Endothelial cell of umbilical vein (primary cell): ENCODE measurements around the gene CINP. TPM values are rescaled to one million over a fixed set of nuclear protein-coding genes. Genes with fewer than 3 reads are reported as not detected.

Experiments
- BruUV-seq: library from RNA; stranded (reverse); fragments of 400-500 nt; replicated peaks from 2 replicates; lab custom pipeline; 2021; lab: Mats Ljungman, UMichigan
- CTCF ChIA-PET: fragments of 300-600, 350-600 bp; sonication (Branson Sonifier 250); formaldehyde crosslinking; loops from one replicate; lab custom pipeline; 2021; ENCODE audit warnings: antibody characterized with exemption, inconsistent platforms; lab: Charles Lee
- POLR2A ChIA-PET: fragments of 300-600, 350-600 bp; sonication (Branson Sonifier 250); formaldehyde crosslinking; loops from one replicate; lab custom pipeline; 2021; ENCODE audit warnings: antibody characterized with exemption, inconsistent platforms; lab: Charles Lee
- DNase-seq: peaks from one replicate; pipeline ENCODE4 v3.0.0-alpha.2; 2011; ENCODE audit warnings: low read depth, low spot score
- FAIRE-seq: peaks from 2 replicates; lab custom pipeline; 2011; peaks lifted over from hg19 to GRCh38; lab: Jason Lieb, UNC
- H2AFZ ChIP-seq: 2 replicates; pipeline ENCODE4 v1.6.0; 2012; ENCODE audit warnings: low read depth, low read length, control low read depth, inconsistent platforms
- H3K27ac ChIP-seq: 2 replicates; pipeline ENCODE4 v1.5.1; 2011; ENCODE audit warnings: low read depth, mild to moderate bottlenecking, control low read depth, low read length, moderate library complexity; ENCODE audit not compliant: insufficient read depth
- H3K27me3 ChIP-seq, 2 experiments: 2 replicates each; pipeline versions ENCODE4 v1.6.0 to v1.6.1; 2011; ENCODE audit warnings: low read length in 2 of 2, mixed read lengths in 1 of 2; ENCODE audit not compliant: control insufficient read depth in 2 of 2, insufficient read depth in 2 of 2
- H3K36me3 ChIP-seq, 2 experiments: 2 replicates in 1 of 2; 3 replicates in 1 of 2; pipeline ENCODE4 v1.5.1; 2011; ENCODE audit warnings: low read length in 2 of 2, mild to moderate bottlenecking in 1 of 2, moderate library complexity in 1 of 2; ENCODE audit not compliant: control insufficient read depth in 2 of 2, insufficient read depth in 2 of 2; ENCODE audit errors: extremely low read depth in 1 of 2
- H3K4me1 ChIP-seq: 3 replicates; pipeline ENCODE4 v1.5.1; 2011; ENCODE audit warnings: mild to moderate bottlenecking, low read length; ENCODE audit not compliant: control insufficient read depth, insufficient read depth; ENCODE audit errors: extremely low read depth
- H3K4me2 ChIP-seq: 2 replicates; pipeline ENCODE4 v1.6.1; 2011; ENCODE audit warnings: low read length, control low read depth, mixed read lengths; ENCODE audit not compliant: insufficient read depth
- H3K4me3 ChIP-seq, 3 experiments: fragments of 200-600 bp in 1 of 3; sonication (generic), shearing (Covaris generic) in 1 of 3; replicated peaks in 1 of 3; 2 replicates each; pipeline ENCODE4 v1.5.1; 2011 to 2016; ENCODE audit warnings: control low read depth in 3 of 3, low read length in 3 of 3, mild to moderate bottlenecking in 2 of 3, inconsistent platforms in 1 of 3, low read depth in 1 of 3, moderate library complexity in 1 of 3; ENCODE audit not compliant: insufficient read depth in 1 of 3
- H3K79me2 ChIP-seq: 2 replicates; pipeline ENCODE4 v1.6.0; 2012; ENCODE audit warnings: low read length, inconsistent platforms; ENCODE audit not compliant: control insufficient read depth, insufficient read depth
- H3K9ac ChIP-seq: replicated peaks from 2 replicates; pipeline ENCODE3; 2011; ENCODE audit warnings: low read length, control low read depth; ENCODE audit not compliant: insufficient read depth; ENCODE audit errors: extremely low read depth
- H3K9me1 ChIP-seq: replicated peaks from 3 replicates; pipeline ENCODE4 v1.6.0; 2011; ENCODE audit warnings: mild to moderate bottlenecking, low read length; ENCODE audit not compliant: control insufficient read depth, insufficient read depth; ENCODE audit errors: extremely low read depth
- H3K9me3 ChIP-seq: replicated peaks from 2 replicates; pipeline ENCODE4 v1.5.1; 2012; ENCODE audit warnings: low read length, inconsistent platforms; ENCODE audit not compliant: control insufficient read depth, insufficient read depth
- H4K20me1 ChIP-seq: replicated peaks from 2 replicates; pipeline ENCODE3; 2011; ENCODE audit warnings: mild to moderate bottlenecking, low read length; ENCODE audit not compliant: control insufficient read depth, insufficient read depth; ENCODE audit errors: extremely low read depth
- EZH2 ChIP-seq: IDR thresholded peaks from 2 replicates; pipeline ENCODE4 v1.6.1; 2012; ENCODE audit warnings: borderline replicate concordance, low read depth, mild to moderate bottlenecking, moderate library complexity, low read length, inconsistent platforms; ENCODE audit not compliant: severe bottlenecking
- FOS ChIP-seq: IDR thresholded peaks from 2 replicates; pipeline ENCODE4 v1.6.1; 2011; ENCODE audit warnings: mild to moderate bottlenecking, low read length, moderate library complexity, borderline replicate concordance; ENCODE audit not compliant: insufficient read depth
- GATA2 ChIP-seq: IDR thresholded peaks from 2 replicates; pipeline ENCODE4 v1.7.0; 2011; ENCODE audit warnings: low read depth, mild to moderate bottlenecking, moderate library complexity, mixed read lengths, low read length; ENCODE audit not compliant: insufficient read length, insufficient read depth
- JUN ChIP-seq: IDR thresholded peaks from 2 replicates; pipeline ENCODE4 v1.6.1; 2011; ENCODE audit warnings: borderline replicate concordance, low read depth; ENCODE audit not compliant: insufficient read length, insufficient read depth
- MAX ChIP-seq: IDR thresholded peaks from 2 replicates; pipeline ENCODE4 v1.6.1; 2011; ENCODE audit not compliant: insufficient read depth, insufficient read length
- MYC ChIP-seq: IDR thresholded peaks from one replicate; pipeline ENCODE4 v1.6.1; 2011; ENCODE audit warnings: mild to moderate bottlenecking, low read depth, low read length
- POLR2A ChIP-seq: IDR thresholded peaks from 2 replicates; pipeline ENCODE4 v1.6.1; 2012; ENCODE audit warnings: low read depth, mild to moderate bottlenecking, control low read depth, low read length
- POLR2AphosphoS5 ChIP-seq: IDR thresholded peaks from 2 replicates; pipeline ENCODE4 v1.6.1; 2012; ENCODE audit warnings: low read depth, mild to moderate bottlenecking, control low read depth, low read length, moderate library complexity; ENCODE audit not compliant: insufficient read depth
- dilution Hi-C: fragments of 300-500 bp; cut with MboI; formaldehyde crosslinking; loops from one replicate; pipeline ENCODE4 v1.15.0; 2019; ENCODE audit warnings: low sequenced_read_pairs; ENCODE audit not compliant: extremely low pct_ligation_motif_present
- intact Hi-C: fragments of 100-400 bp; cut with micrococcal nuclease; formaldehyde crosslinking; loops from one replicate; pipeline ENCODE4 v1.10.0; 2022
- polyA plus RNA-seq, 4 experiments: library from polyadenylated mRNA; depleted of rRNA in 3 of 4; stranded (reverse) in 3 of 4; unstranded in 1 of 4; fragments of >200 nt; gene quantifications; 2 replicates each; pipeline versions ENCODE4 v1.2.1 to v1.2.3, GENCODE V29; 2011 to 2012; ENCODE audit warnings: missing spikeins in 1 of 4
- total RNA-seq: library from RNA; stranded (reverse); gene quantifications from 2 replicates; pipeline ENCODE4 v1.2.3, GENCODE V29; 2021
- TF ChIP-seq, protein P1 (sequence below), 2 donors: IDR thresholded peaks; 1 replicate in 1 of 2; 2 replicates in 1 of 2; pipeline ENCODE4 v1.5.1; 2011; ENCODE audit warnings: low read length in 2 of 2, mild to moderate bottlenecking in 2 of 2, moderate library complexity in 2 of 2, control low read depth in 1 of 2, inconsistent platforms in 1 of 2, low read depth in 1 of 2; ENCODE audit not compliant: insufficient read depth in 1 of 2; ENCODE audit errors: extremely low read depth in 1 of 2

Gene CINP
- total and polyA plus RNA-seq, 2 donors (not counting 3 experiments of a cell fraction or from before 2014, with no cell fraction given): 44.0 to 79.1 TPM

- H3K27ac ChIP-seq: no peak overlapping the region
- no peaks in the 10 kb centered on the region for H3K9me1 ChIP-seq
- no peak overlapping the region for H2AFZ ChIP-seq
- H3K4me1 ChIP-seq: peaks cover 17% of the 10 kb centered on the region
- H3K36me3 ChIP-seq: peaks cover 0 to 4% of the 10 kb centered on the region in 2 experiments
- ChIA-PET POLR2A (no interaction called here), CTCF (no interaction called here)
- no peak overlapping the region for H3K4me3 ChIP-seq
- H3K79me2 ChIP-seq: peaks cover 5% of the 10 kb centered on the region
- H3K27me3 ChIP-seq: no peaks in the 10 kb centered on the region
- H3K9ac ChIP-seq: no peak overlapping the region
- dilution Hi-C loops (no loop called here), intact Hi-C loops (no loop called here)
- FAIRE-seq (no peak), DNase-seq (no peak)
- TF ChIP-seq EZH2 (no peak), MAX (no peak), GATA2 (no peak), JUN (no peak), POLR2AphosphoS5 (no peak), POLR2A (no peak), FOS (no peak), MYC (no peak)
- TF ChIP-seq, protein P1, sequence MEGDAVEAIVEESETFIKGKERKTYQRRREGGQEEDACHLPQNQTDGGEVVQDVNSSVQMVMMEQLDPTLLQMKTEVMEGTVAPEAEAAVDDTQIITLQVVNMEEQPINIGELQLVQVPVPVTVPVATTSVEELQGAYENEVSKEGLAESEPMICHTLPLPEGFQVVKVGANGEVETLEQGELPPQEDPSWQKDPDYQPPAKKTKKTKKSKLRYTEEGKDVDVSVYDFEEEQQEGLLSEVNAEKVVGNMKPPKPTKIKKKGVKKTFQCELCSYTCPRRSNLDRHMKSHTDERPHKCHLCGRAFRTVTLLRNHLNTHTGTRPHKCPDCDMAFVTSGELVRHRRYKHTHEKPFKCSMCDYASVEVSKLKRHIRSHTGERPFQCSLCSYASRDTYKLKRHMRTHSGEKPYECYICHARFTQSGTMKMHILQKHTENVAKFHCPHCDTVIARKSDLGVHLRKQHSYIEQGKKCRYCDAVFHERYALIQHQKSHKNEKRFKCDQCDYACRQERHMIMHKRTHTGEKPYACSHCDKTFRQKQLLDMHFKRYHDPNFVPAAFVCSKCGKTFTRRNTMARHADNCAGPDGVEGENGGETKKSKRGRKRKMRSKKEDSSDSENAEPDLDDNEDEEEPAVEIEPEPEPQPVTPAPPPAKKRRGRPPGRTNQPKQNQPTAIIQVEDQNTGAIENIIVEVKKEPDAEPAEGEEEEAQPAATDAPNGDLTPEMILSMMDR (IDR thresholded peaks at IDR 0.05; ENCODE audit: extremely low read depth in 1 of 2, insufficient read depth in 1 of 2, low read depth in 1 of 2, low read length in 2 of 2): no peak
- BruUV-seq: no TSS peak
- H4K20me1 ChIP-seq: no peaks in the 10 kb centered on the region
- no peak overlapping the region for H3K4me2 ChIP-seq
- no peaks in the 10 kb centered on the region for H3K9me3 ChIP-seq
These were observed 3.3 kb downstream of the CINP start for GRCh38 chr14:102359341-102359740.
